HG02798 (cell line): Measurements from ENCODE around the gene GLYATL1B.

Experiments
- ATAC-seq: cut with Tn5 transposase; IDR thresholded peaks from one replicate; pipeline ENCODE4 v1.9.1; 2021; ENCODE audit warnings: mild to moderate bottlenecking; ENCODE audit not compliant: unreplicated experiment, poor library complexity

Gene GLYATL1B

GRCh38 chr11:59142530-59143507 lies 56.7 kb downstream of the GLYATL1B start, which contains the start of gene FAM111A:
FAM111A (plus strand) TSS chr11:59142856; CDS start chr11:59148873, 6,017 bp downstream.
- peak; percentile 84 for ATAC-seq

GRCh38 chr11:59144096-59144495 lies 58.0 kb downstream of the GLYATL1B start:
- ATAC-seq, result no peak
